ENCODE measurements around the gene ARHGEF28. TPM values are rescaled to one million over a fixed set of nuclear protein-coding genes. Genes with fewer than 3 reads are reported as not detected.

The ARHGEF28 gene
- total and polyA plus RNA-seq, 2 donors (not counting 1 experiment from before 2014, with no cell fraction given) = not detected

- 83% methylated on average over 1 of the region's 1 CpG for WGBS (ENCODE audit: insufficient coverage)
- Histone ChIP-seq H3K79me2 (ENCODE audit: control insufficient read depth, insufficient read depth, low read length) (no peaks in the 10 kb centered on the region), H3K4me1 (ENCODE audit: control insufficient read depth in 2 of 2, insufficient read depth in 2 of 2, low read length in 2 of 2) (no peaks in the 10 kb centered on the region), H4K20me1 (ENCODE audit: control insufficient read depth, insufficient read depth, low read length, poor library complexity, severe bottlenecking) (no peaks in the 10 kb centered on the region), H3K27me3 (replicated peaks in 1 of 4; ENCODE audit: control extremely low read depth in 1 of 4, control insufficient read depth in 3 of 4, insufficient read depth in 4 of 4, low read length in 3 of 4) (no peaks in the 10 kb centered on the region), H3K4me2 (replicated peaks; ENCODE audit: low read depth, low read length, poor library complexity, severe bottlenecking) (no peak overlapping the region), H2AFZ (ENCODE audit: insufficient read depth, low read depth, low read length, poor library complexity, severe bottlenecking) (no peak overlapping the region), H3K4me3 (ENCODE audit: control extremely low read depth in 1 of 5, extremely low read depth in 1 of 5, insufficient read depth in 1 of 5, low read depth in 2 of 5, low read length in 4 of 5) (no peak overlapping the region), H3K9me3 (ENCODE audit: control extremely low read depth in 1 of 3, control insufficient read depth in 2 of 3, insufficient read depth in 1 of 3, low read length in 2 of 3) (no peaks in the 10 kb centered on the region), H3K9ac (ENCODE audit: low read length) (no peak overlapping the region), H3K36me3 (replicated peaks in 1 of 2; ENCODE audit: control extremely low read depth in 1 of 2, control insufficient read depth in 1 of 2, extremely low read depth in 1 of 2, insufficient read depth in 2 of 2, low read length in 1 of 2) (no peaks in the 10 kb centered on the region), H3K27ac (ENCODE audit: low read length in 2 of 2) (no peak overlapping the region)
- TF ChIP-seq CTCF (IDR thresholded peaks at IDR 0.05) (no peak), EZH2 (IDR thresholded peaks at IDR 0.05; ENCODE audit: borderline replicate concordance, insufficient read depth, low read depth, low read length, poor library complexity, severe bottlenecking) (no peak)
- DNase-seq (no peak), ATAC-seq (ENCODE audit: low read depth) (no peak)
- peaks cover 7% of the 10 kb centered on the region for H3K27me3 Mint-ChIP-seq
- POLR2A ChIA-PET = no interaction called here
- H3K4me1 Mint-ChIP-seq = no peaks in the 10 kb centered on the region
- H3K27ac Mint-ChIP-seq = no peak overlapping the region
- intact Hi-C loops (cut with micrococcal nuclease) = no loop called here
- CTCF ChIA-PET = interaction anchor here (0.6 kb wide), 1 partner anchor 39 kb away, joined by 3 read pairs; no protein-coding TSS in a partner anchor
- no peak overlapping the region for H3K4me3 Mint-ChIP-seq
- no peaks in the 10 kb centered on the region for H3K9me3 Mint-ChIP-seq (ENCODE audit: insufficient read depth)
Measured at GRCh38 chr5:73983644-73984043, 357.6 kb downstream of the ARHGEF28 start.

- intact Hi-C loops (cut with micrococcal nuclease) = no loop called here
- POLR2A ChIA-PET = no interaction called here
Measured at GRCh38 chr5:73985145-73985544, 359.1 kb downstream of the ARHGEF28 start.

More at GRCh38 chr5:73985145-73985544, 359.1 kb downstream of the ARHGEF28 start:
- Histone ChIP-seq H3K36me3 (replicated peaks in 1 of 2; ENCODE audit: control extremely low read depth in 1 of 2, control insufficient read depth in 1 of 2, extremely low read depth in 1 of 2, insufficient read depth in 2 of 2, low read length in 1 of 2) (no peaks in the 10 kb centered on the region), H3K9me3 (ENCODE audit: control extremely low read depth in 1 of 3, control insufficient read depth in 2 of 3, insufficient read depth in 1 of 3, low read length in 2 of 3) (no peaks in the 10 kb centered on the region), H4K20me1 (ENCODE audit: control insufficient read depth, insufficient read depth, low read length, poor library complexity, severe bottlenecking) (no peaks in the 10 kb centered on the region), H3K27me3 (replicated peaks in 1 of 4; ENCODE audit: control extremely low read depth in 1 of 4, control insufficient read depth in 3 of 4, insufficient read depth in 4 of 4, low read length in 3 of 4) (peaks cover 0 to 2% (median 0%) of the 10 kb centered on the region in 4 experiments), H3K9ac (ENCODE audit: low read length) (no peak overlapping the region), H3K79me2 (ENCODE audit: control insufficient read depth, insufficient read depth, low read length) (no peaks in the 10 kb centered on the region), H3K4me3 (ENCODE audit: control extremely low read depth in 1 of 5, extremely low read depth in 1 of 5, insufficient read depth in 1 of 5, low read depth in 2 of 5, low read length in 4 of 5) (no peak overlapping the region), H2AFZ (ENCODE audit: insufficient read depth, low read depth, low read length, poor library complexity, severe bottlenecking) (no peak overlapping the region), H3K27ac (ENCODE audit: low read length in 2 of 2) (no peak overlapping the region), H3K4me1 (ENCODE audit: control insufficient read depth in 2 of 2, insufficient read depth in 2 of 2, low read length in 2 of 2) (no peaks in the 10 kb centered on the region), H3K4me2 (replicated peaks; ENCODE audit: low read depth, low read length, poor library complexity, severe bottlenecking) (no peak overlapping the region)
- CTCF ChIA-PET = no interaction called here
- H3K9me3 Mint-ChIP-seq (ENCODE audit: insufficient read depth) = no peaks in the 10 kb centered on the region
- TF ChIP-seq EZH2 (IDR thresholded peaks at IDR 0.05; ENCODE audit: borderline replicate concordance, insufficient read depth, low read depth, low read length, poor library complexity, severe bottlenecking) (no peak), CTCF (IDR thresholded peaks at IDR 0.05) (no peak)
- H3K4me1 Mint-ChIP-seq = no peaks in the 10 kb centered on the region
- WGBS (ENCODE audit: insufficient coverage) = no CpG with 5 or more reads among the region's 1 CpG
- H3K27ac Mint-ChIP-seq = no peak overlapping the region
- H3K27me3 Mint-ChIP-seq = peaks cover 12% of the 10 kb centered on the region
- ATAC-seq (ENCODE audit: low read depth) (no peak), DNase-seq (no peak)
- no peak overlapping the region for H3K4me3 Mint-ChIP-seq

All from B cell (primary cell).